Brain microvascular endothelial cell (primary cell): Measurements from ENCODE around the gene PDE4C.

Experiments
- DNase-seq: peaks from one replicate; pipeline ENCODE4 v3.0.0-alpha.2; 2020
- H3K27ac ChIP-seq: fragments of 250-450 bp; sonication (Bioruptor Pico); 2 replicates; pipeline ENCODE4 v1.5.1; 2020; ENCODE audit warnings: mild to moderate bottlenecking, moderate library complexity
- H3K27me3 ChIP-seq: fragments of 250-450 bp; sonication (Bioruptor Pico); replicated peaks from 2 replicates; pipeline ENCODE4 v1.5.1; 2020; ENCODE audit warnings: mild to moderate bottlenecking
- H3K36me3 ChIP-seq: fragments of 250-450 bp; sonication (Bioruptor Pico); replicated peaks from 2 replicates; pipeline ENCODE4 v1.5.1; 2020; ENCODE audit warnings: mild to moderate bottlenecking
- H3K4me3 ChIP-seq: 2 replicates; pipeline ENCODE4 v1.5.1; 2011; ENCODE audit warnings: low read depth, mild to moderate bottlenecking, control low read depth, low read length, moderate library complexity
- in situ Hi-C: cut with HindIII; loops from 2 replicates; pipeline ENCODE4 v1.10.0; 2017; ENCODE audit warnings: low sequenced_read_pairs, low pct_ligation_motif_present
- TF ChIP-seq, protein P1 (sequence below): IDR thresholded peaks from 2 replicates; pipeline ENCODE4 v1.5.1; 2011; ENCODE audit warnings: low read depth, mild to moderate bottlenecking, moderate library complexity, low read length, control low read depth, inconsistent platforms; ENCODE audit errors: missing control alignments

Gene PDE4C

DNA sequence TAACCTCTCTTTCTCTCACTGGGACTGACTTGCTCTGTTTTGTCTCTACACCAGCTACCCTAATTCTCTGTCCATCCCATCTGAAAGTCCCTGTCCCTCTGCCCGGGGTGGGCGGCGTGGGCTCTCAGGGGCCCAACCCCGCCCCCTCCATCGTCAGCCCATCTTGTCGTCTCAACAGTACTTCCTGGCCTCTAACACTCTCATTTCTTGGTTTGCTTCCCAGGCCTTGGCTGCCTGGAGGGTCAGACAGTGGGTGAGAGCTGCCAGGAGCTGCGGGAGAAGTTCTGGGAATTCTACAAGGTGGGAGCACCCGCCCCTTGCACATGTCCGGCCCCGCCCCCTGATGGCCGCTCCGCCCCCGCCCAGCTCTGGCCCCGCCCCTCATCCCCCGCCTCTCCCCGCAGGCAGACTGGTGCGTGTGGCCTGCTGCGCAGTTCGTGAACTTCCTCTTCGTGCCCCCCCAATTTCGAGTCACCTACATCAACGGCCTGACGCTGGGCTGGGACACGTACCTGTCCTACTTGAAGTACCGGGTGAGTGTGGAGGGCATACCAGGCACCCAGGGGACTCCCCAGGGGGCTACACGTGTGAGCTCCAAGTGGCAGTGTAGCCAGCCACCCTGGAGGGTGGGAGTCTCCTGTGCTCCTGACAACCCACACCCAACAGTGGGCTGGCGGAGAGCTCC, 31.5 kb downstream of the PDE4C start:
- in situ Hi-C loops: no loop called here
- no peak overlapping the region for H3K27ac ChIP-seq
- no peak for DNase-seq

DNA sequence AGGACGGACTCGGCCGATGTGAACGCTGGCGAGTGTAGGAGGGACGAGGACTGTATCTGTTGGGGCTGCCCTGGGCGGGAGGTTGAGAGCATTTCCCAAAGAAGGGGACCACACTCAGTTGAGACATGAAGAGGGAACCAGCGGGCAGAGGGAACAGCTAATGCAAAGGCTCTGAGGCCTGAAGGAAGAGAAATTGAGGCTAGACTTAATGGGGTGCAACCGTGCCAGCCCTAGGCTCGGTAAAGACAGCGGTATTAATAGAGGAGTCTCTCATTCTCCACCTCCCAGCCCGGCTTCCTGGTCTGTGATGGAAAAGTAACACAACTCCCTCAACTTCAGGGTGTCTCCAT, 32.1 kb downstream of the PDE4C start:
- TF ChIP-seq, protein P1, sequence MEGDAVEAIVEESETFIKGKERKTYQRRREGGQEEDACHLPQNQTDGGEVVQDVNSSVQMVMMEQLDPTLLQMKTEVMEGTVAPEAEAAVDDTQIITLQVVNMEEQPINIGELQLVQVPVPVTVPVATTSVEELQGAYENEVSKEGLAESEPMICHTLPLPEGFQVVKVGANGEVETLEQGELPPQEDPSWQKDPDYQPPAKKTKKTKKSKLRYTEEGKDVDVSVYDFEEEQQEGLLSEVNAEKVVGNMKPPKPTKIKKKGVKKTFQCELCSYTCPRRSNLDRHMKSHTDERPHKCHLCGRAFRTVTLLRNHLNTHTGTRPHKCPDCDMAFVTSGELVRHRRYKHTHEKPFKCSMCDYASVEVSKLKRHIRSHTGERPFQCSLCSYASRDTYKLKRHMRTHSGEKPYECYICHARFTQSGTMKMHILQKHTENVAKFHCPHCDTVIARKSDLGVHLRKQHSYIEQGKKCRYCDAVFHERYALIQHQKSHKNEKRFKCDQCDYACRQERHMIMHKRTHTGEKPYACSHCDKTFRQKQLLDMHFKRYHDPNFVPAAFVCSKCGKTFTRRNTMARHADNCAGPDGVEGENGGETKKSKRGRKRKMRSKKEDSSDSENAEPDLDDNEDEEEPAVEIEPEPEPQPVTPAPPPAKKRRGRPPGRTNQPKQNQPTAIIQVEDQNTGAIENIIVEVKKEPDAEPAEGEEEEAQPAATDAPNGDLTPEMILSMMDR: no peak
- H3K36me3 ChIP-seq: peaks cover 12% of the 10 kb centered on the region
- in situ Hi-C loops: no loop called here
- H3K27ac ChIP-seq: no peak overlapping the region
- no peaks in the 10 kb centered on the region for H3K27me3 ChIP-seq
- DNase-seq: no peak
- peak overlapping the region; percentile 85 for H3K4me3 ChIP-seq

More for the DNA sequence above, 31.5 kb downstream of the PDE4C start:
- TF ChIP-seq, protein P1: no peak
- no peak overlapping the region for H3K4me3 ChIP-seq
- peaks cover 12% of the 10 kb centered on the region for H3K36me3 ChIP-seq
- H3K27me3 ChIP-seq: no peaks in the 10 kb centered on the region

GRCh38 chr19:18193388-18194180, 32.7 kb downstream of the PDE4C start:
- H3K36me3 ChIP-seq: peaks cover 12% of the 10 kb centered on the region
- TF ChIP-seq, protein P1: peak; percentile 27
- H3K27ac ChIP-seq: peak overlapping the region; percentile 77
- in situ Hi-C loops: no loop called here
- H3K4me3 ChIP-seq: peak overlapping the region; percentile 85
- no peaks in the 10 kb centered on the region for H3K27me3 ChIP-seq
- no peak for DNase-seq

- in situ Hi-C loops: no loop called here
- peak within 1 kb of the TSS; percentile 85 for H3K4me3 ChIP-seq
- no peaks in the 10 kb centered on the region for H3K27me3 ChIP-seq
- DNase-seq: peak; percentile 100
- TF ChIP-seq, protein P1: no peak
- H3K36me3 ChIP-seq: peaks cover 7% of the 10 kb centered on the region
- H3K27ac ChIP-seq: peak within 1 kb of the TSS; percentile 81
Measured at GRCh38 chr19:18192673-18193387, 33.4 kb downstream of the PDE4C start, which contains the start of gene MPV17L2. Gene MPV17L2, plus strand, starts transcription at chr19:18193218. Its CDS starts 64 bp downstream, at chr19:18193282.

DNA sequence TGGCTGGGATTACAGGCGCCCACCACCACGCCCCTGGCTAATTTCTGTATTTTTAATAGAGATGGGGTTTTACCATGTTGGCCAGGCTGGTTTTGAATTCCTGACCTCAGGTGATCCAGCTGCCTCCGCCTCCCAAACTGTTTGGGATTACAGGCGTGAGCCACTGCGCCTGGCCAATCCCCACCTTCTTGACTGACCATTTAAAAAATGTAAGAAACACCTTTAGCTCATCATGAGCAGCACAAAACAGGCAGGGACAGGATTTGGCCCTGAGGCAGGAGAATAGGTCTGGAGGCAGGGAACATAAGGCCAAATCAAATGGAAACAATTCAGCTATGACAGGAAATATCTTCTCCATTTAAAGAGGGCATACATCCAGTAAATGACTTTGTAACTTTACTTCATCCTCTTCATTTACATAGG, 34.6 kb downstream of the PDE4C start:
- Histone ChIP-seq H3K4me3 (peak overlapping the region; percentile 57), H3K27me3 (no peaks in the 10 kb centered on the region), H3K27ac (peak overlapping the region; percentile 81), H3K36me3 (peaks cover 7% of the 10 kb centered on the region)
- TF ChIP-seq, protein P1: no peak
- DNase-seq: no peak
- in situ Hi-C loops: no loop called here
